Stimulated activated CD8-positive, alpha-beta memory T cell treated with anti-CD3 and anti-CD28 coated beads, Interleukin-12 subunit alpha, Interleukin-12 subunit beta, amount 100 ng/mL, for 4 hours (primary cell): ENCODE measurements around the gene FERD3L.

Experiments
- DNase-seq: peaks from one replicate; pipeline ENCODE4 v3.0.0-alpha.2; 2020; ENCODE audit warnings: low read depth

Gene FERD3L

DNA sequence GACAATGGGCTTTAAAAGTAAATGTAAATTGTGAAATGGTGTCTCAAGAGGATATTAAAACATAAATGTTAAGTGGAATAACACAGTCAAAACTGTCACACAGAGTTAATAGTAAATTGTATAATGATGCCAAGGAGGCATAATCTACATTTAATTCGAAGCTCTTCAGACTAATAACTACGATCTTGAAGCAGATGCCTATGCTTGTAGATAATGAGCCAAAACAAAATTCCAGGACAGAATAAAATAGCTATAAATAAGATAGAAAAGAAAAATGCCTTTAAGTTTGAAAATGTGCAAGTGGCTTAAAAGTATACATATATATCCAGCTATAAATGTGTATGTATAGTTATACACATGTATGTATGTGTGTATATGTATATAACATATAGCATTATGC, 45.3 kb downstream of the FERD3L start:
- DNase-seq, result no peak

GRCh38 chr7:19099194-19099593, 46.0 kb downstream of the FERD3L start:
- no peak for DNase-seq

GRCh38 chr7:19098510-19098909, 46.7 kb downstream of the FERD3L start:
- no peak for DNase-seq

DNA sequence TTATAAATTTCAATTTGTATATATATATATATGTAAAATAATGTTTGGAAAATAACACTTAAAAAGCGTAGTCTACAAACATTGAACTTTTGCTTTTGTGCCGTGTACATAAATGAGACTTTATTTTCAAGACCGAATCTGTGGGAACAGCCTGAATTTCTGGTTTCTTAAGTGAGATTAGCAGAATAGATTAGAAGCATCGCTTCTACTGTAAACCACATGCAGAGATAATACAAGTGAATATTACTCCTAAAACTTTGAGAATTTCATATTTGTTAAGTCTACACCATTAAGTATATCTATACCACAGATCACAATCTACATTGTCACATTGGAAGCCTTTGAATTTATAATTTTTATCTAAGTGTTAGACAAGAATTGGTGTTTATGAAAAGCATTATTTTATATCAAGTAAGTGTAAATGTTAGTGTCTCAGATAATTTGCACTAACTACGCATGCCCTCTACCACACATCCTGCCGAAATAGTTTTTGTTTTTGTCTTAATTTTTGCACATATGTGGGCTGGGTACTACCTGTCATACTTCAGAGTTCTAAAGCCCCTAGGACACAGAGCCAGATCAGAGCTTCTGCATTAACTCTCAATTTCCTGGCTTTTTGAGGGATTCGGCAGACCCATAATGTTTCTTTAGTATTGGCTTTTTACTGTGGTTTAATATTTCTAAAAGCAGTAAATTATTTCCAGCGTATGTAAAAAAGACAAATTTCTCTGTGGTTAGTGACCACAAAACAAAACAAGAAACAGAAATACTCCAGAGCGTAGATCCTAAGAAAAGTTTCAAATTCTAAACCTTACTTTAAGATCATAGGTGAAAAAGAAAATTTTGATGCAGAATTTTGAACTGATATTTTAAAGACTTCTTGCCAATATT, 47.8 kb downstream of the FERD3L start:
- DNase-seq, result no peak

DNA sequence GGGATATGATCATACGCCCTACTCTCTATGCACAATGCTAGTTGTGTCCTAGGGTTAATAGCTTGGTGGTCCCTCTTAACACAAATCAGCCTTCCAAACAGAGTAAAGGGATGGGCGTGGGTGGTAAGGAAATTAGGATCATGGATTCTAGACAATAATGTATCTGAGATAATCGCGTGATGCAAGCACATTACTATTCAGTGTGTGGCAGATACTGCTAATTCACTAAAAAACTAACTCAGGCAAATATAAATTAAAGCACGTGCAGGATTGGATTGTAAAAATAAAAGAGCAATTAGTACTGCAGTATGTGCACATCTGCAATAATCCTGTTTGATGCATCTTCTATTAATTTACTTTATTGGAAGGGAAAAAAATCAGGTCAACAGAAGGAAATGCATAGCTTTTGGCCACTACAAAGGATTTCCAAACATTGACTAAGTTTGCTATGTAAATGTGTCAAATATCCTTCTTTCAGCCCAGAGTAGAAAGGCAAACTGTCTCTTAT, 49.8 kb downstream of the FERD3L start:
- no peak for DNase-seq
